SK-N-SH treated with all-trans-retinoic acid at 6 μM for 48 hours (cell line): Measurements from ENCODE around the gene ATG2A.

ENCODE experiments used
- ARNTL ChIP-seq: fragments of 450-650 bp; formaldehyde crosslinking; IDR thresholded peaks from 2 replicates; pipeline ENCODE4 v1.5.0; 2020; ENCODE audit warnings: low read depth, mild to moderate bottlenecking, moderate library complexity, borderline replicate concordance
- PATZ1 ChIP-seq: fragments of 250-450 bp; sonication (Bioruptor Pico); IDR thresholded peaks from 2 replicates; pipeline ENCODE4 v1.8.0; 2020; ENCODE audit warnings: mild to moderate bottlenecking, moderate library complexity, borderline replicate concordance
- ZNF70 ChIP-seq: fragments of 450-650 bp; formaldehyde crosslinking; IDR thresholded peaks from 2 replicates; pipeline ENCODE4 v1.5.0; 2020; ENCODE audit warnings: mild to moderate bottlenecking, moderate library complexity
- ZNF8 ChIP-seq: fragments of 450-650 bp; formaldehyde crosslinking; IDR thresholded peaks from 2 replicates; pipeline ENCODE4 v1.5.0; 2020; ENCODE audit warnings: mild to moderate bottlenecking, moderate library complexity

DNA sequence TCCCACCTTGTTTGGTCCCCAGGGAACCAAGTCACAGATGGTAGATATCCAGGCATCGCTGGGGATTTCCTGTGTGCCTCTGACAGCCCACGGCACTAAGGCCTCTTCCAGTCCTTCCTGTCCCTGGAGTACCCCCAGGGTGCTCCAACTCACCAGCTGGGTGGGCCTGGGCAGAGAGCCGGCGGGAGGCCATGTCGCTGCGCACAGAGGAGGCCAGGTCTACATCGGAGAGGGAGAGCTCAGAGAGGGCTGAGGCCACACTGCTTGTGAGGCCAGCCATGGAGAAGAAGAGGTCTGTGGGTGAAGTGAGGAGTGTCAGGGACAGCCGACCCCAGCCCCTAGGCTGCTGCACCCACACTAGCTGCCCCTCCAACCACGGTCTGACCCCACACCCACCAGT is 5.3 kb downstream of the ATG2A start:
- TF ChIP-seq ZNF70 (CRISPR knock-in tag) (no peak), ARNTL (CRISPR knock-in tag) (no peak), ZNF8 (CRISPR knock-in tag) (no peak), PATZ1 (CRISPR knock-in tag) (no peak)
